H54 (cell line): ENCODE results near the gene ACOX2.

Experiments
- DNase-seq: peaks from one replicate; pipeline ENCODE4 v3.0.0; 2011; ENCODE audit warnings: low spot score, mixed read lengths; ENCODE audit not compliant: insufficient read length
- FAIRE-seq: peaks from 3 replicates; lab custom pipeline; 2011; peaks lifted over from hg19 to GRCh38; lab: Jason Lieb, UNC
- POLR2A ChIP-seq: IDR thresholded peaks from 2 replicates; pipeline ENCODE4 v1.6.1; 2011; ENCODE audit warnings: low read depth, mild to moderate bottlenecking, low read length

ACOX2 gene

GRCh38 chr3:58520403-58521335 is 16.3 kb downstream of the ACOX2 start:
- TF ChIP-seq POLR2A = no peak
- peak; percentile 73 for FAIRE-seq
- peak; percentile 47 for DNase-seq

- DNase-seq (no peak), FAIRE-seq (no peak)
- no peak for TF ChIP-seq POLR2A
Observed at GRCh38 chr3:58519668-58520402, 17.2 kb downstream of the ACOX2 start.

- FAIRE-seq (no peak), DNase-seq (no peak)
- TF ChIP-seq POLR2A = no peak
Observed at GRCh38 chr3:58518291-58518789, 18.6 kb downstream of the ACOX2 start.

GRCh38 chr3:58514405-58514804 is 22.6 kb downstream of the ACOX2 start:
- DNase-seq (no peak), FAIRE-seq (no peak)

GRCh38 chr3:58508437-58508836 is 28.6 kb downstream of the ACOX2 start:
- TF ChIP-seq POLR2A = no peak
- FAIRE-seq (no peak), DNase-seq (no peak)

More at GRCh38 chr3:58514405-58514804, 22.6 kb downstream of the ACOX2 start:
- no peak for TF ChIP-seq POLR2A

- TF ChIP-seq POLR2A = no peak
- FAIRE-seq = no peak
Observed at GRCh38 chr3:58507356-58508078, 29.5 kb downstream of the ACOX2 start.

GRCh38 chr3:58502872-58503271 is 34.1 kb downstream of the ACOX2 start:
- DNase-seq = no peak
- no peak for FAIRE-seq
- no peak for TF ChIP-seq POLR2A

More at GRCh38 chr3:58507356-58508078, 29.5 kb downstream of the ACOX2 start:
- no peak for DNase-seq

- TF ChIP-seq POLR2A = no peak
- DNase-seq (no peak), FAIRE-seq (no peak)
Observed at GRCh38 chr3:58497097-58497496, 39.9 kb downstream of the ACOX2 start.

- TF ChIP-seq POLR2A = no peak
- DNase-seq = no peak
- FAIRE-seq = no peak
Observed at GRCh38 chr3:58496206-58496857, 40.7 kb downstream of the ACOX2 start.

- no peak for FAIRE-seq
- no peak for TF ChIP-seq POLR2A
- DNase-seq = no peak
Observed at GRCh38 chr3:58495101-58495500, 41.9 kb downstream of the ACOX2 start.

GRCh38 chr3:58494107-58494506 is 42.9 kb downstream of the ACOX2 start:
- DNase-seq = no peak
- no peak for TF ChIP-seq POLR2A
- peak; percentile 11 for FAIRE-seq

GRCh38 chr3:58492494-58492905 is 44.5 kb downstream of the ACOX2 start:
- DNase-seq (peak; percentile 24), FAIRE-seq (peak; percentile 86)

More at GRCh38 chr3:58492494-58492905, 44.5 kb downstream of the ACOX2 start:
- no peak for TF ChIP-seq POLR2A
